Activated T-helper 17 cell treated with anti-CD3 and anti-CD28 coated beads, Interleukin-2, amount 50 U/mL, for 72 hours (primary cell): ENCODE measurements around the gene ISYNA1. TPM values are rescaled to one million over a fixed set of nuclear protein-coding genes. Genes with fewer than 3 reads are reported as not detected.

Experiments used
- ATAC-seq: fragments of 150-1000 bp; cut with Tn5 transposase; replicated peaks from 2 replicates; pipeline ENCODE4 v1.10.0; 2021; ENCODE audit warnings: mild to moderate bottlenecking, moderate library complexity
- H3K27ac Mint-ChIP-seq: one replicate; pipeline ENCODE4 v1.8.0; 2022; ENCODE audit warnings: mixed read lengths
- H3K27me3 Mint-ChIP-seq: one replicate; pipeline ENCODE4 v1.8.0; 2022; ENCODE audit warnings: mixed read lengths
- H3K36me3 Mint-ChIP-seq: one replicate; pipeline ENCODE4 v1.8.0; 2022; ENCODE audit warnings: low read depth, mild to moderate bottlenecking, mixed read lengths
- H3K4me1 Mint-ChIP-seq: one replicate; pipeline ENCODE4 v1.8.0; 2022; ENCODE audit warnings: mixed read lengths
- H3K4me3 Mint-ChIP-seq: one replicate; pipeline ENCODE4 v1.8.0; 2022; ENCODE audit warnings: mild to moderate bottlenecking, mixed read lengths
- H3K9me3 Mint-ChIP-seq: one replicate; pipeline ENCODE4 v1.8.0; 2022; ENCODE audit warnings: mixed read lengths
- total RNA-seq, 2 donors: library from RNA; stranded (reverse); gene quantifications; one replicate each; pipeline ENCODE4 v1.2.3, GENCODE V29; 2022

Gene ISYNA1
- total RNA-seq, 2 donors from 2014 or later, result 15.9 to 22.0 TPM

GRCh38 chr19:18425515-18426415 is 12.2 kb downstream of the ISYNA1 start:
- H3K4me1 Mint-ChIP-seq, result peaks cover 27% of the 10 kb centered on the region
- no peaks in the 10 kb centered on the region for H3K27me3 Mint-ChIP-seq
- H3K9me3 Mint-ChIP-seq, result no peaks in the 10 kb centered on the region
- peak overlapping the region; percentile 68 for H3K27ac Mint-ChIP-seq
- no peak for ATAC-seq
- H3K4me3 Mint-ChIP-seq, result no peak overlapping the region
- peaks cover 19% of the 10 kb centered on the region for H3K36me3 Mint-ChIP-seq

DNA sequence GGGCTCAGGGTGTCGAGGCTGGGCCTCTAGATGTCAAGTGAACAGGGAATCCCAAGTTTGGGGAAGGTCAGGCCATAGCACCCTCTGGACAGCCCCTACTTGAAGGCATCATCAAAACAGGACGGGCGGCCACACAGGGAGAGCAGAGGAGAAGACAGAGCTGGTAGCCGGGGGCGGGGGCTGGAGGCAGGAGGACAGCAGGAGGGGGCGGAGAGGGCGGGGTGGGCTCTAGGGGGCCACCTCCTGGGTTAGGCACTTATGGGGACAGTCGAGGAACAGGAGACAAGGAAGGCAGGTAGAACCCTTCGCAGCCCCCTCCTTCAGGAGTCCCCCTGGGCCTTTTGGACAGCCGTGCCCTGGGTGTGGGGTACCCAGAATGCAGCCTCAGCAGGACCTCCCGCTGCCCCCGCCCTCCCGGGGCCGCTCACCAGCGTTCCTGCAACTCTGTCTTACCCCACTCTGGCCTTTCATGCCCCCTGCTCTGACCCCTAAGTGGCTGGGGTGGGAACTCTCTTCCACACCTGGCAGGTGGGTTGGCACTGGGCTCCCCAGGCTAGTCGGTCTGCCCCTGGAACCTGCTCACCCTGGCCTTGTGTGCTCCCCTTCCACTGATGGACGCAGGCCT is 12.9 kb downstream of the ISYNA1 start:
- Mint-ChIP-seq H3K36me3 (peaks cover 25% of the 10 kb centered on the region), H3K27me3 (no peaks in the 10 kb centered on the region), H3K4me3 (no peak overlapping the region), H3K4me1 (peaks cover 31% of the 10 kb centered on the region), H3K9me3 (no peaks in the 10 kb centered on the region), H3K27ac (peak overlapping the region; percentile 68)
- no peak for ATAC-seq

DNA sequence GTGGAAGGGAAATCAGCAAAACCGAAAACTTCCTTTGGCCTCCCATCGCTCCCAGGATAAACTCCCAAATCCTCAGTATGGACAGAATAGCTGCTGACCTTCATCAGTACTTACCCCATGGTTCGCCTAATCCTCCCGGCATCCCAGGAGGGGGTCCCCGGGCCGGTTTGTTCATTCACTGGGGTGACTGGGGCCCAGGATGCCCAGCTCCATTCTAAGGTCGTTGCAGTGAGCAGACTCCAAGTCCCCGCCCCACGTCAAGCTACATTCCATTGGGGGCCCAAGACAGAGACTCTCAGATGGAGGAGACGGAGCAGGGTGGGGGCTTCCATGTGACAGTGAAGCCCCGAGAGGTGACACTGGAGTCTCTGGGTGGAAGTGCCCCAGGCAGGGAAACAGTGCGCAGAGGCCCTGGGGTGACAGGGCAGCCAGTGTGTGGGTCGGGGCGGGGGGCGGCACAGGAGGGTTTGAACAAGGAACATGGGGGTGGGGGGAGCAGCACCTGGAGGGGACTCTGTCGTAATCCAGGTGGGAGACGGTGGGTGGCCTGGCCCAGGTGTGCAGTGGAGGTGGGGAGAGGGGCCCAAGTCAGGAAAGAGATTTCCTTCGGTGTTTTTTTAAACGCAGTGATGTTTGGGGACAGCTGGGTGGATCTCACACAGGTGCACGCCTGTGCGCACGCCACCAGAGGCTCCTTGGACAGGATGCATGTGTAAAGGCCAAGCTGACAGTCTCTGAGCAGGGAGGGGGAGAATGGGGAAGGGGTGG is 13.6 kb downstream of the ISYNA1 start:
- peak overlapping the region; percentile 97 for H3K4me3 Mint-ChIP-seq
- ATAC-seq, result no peak
- no peaks in the 10 kb centered on the region for H3K27me3 Mint-ChIP-seq
- peak overlapping the region; percentile 56 for H3K27ac Mint-ChIP-seq
- no peaks in the 10 kb centered on the region for H3K9me3 Mint-ChIP-seq
- peaks cover 26% of the 10 kb centered on the region for H3K36me3 Mint-ChIP-seq
- H3K4me1 Mint-ChIP-seq, result peaks cover 32% of the 10 kb centered on the region

DNA sequence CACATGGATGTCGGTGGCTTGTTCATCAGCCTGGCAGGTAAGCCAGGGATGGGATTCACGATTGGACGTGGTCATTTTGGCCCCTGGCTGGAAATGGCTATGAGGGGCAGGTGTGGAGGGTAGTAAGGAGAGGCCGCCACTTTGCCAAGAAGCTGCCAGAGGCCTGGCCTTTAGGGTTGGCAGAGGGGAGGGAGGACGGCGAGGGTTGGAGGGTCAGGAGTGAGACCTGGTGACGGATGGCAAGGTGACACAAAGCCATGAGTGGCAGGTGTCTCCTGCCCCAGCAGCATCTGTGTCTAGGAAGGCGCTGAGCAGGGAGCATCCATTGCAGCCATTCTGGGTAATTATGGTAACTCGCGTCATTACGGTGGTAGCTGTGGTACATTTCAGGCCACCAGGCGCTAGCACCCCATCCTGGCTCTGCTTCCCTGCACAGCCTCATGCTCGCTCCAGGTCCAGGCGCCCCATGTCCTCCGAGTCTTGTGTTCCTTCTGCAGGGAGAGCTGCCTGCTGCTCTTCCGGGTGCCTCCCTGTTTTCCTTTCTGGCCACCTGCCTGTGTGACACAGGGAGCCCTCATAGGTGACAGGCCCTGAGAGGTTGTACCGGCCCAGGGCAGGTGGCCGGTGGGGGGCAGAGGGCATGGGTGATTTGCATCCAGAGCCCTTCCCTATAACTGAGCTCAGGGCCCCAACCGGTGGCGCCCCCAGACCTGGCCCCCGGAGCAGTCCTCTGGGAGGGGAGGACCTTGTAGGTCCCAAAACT is 14.5 kb downstream of the ISYNA1 start:
- Mint-ChIP-seq H3K36me3 (peaks cover 26% of the 10 kb centered on the region), H3K9me3 (no peaks in the 10 kb centered on the region), H3K4me3 (peak overlapping the region; percentile 97), H3K27me3 (no peaks in the 10 kb centered on the region), H3K4me1 (peaks cover 36% of the 10 kb centered on the region), H3K27ac (peak overlapping the region; percentile 95)
- ATAC-seq, result no peak

GRCh38 chr19:18422530-18423191 is 15.3 kb downstream of the ISYNA1 start:
- peak; percentile 34 for ATAC-seq
- H3K4me3 Mint-ChIP-seq, result peak overlapping the region; percentile 97
- no peaks in the 10 kb centered on the region for H3K9me3 Mint-ChIP-seq
- H3K36me3 Mint-ChIP-seq, result peaks cover 26% of the 10 kb centered on the region
- no peaks in the 10 kb centered on the region for H3K27me3 Mint-ChIP-seq
- peaks cover 38% of the 10 kb centered on the region for H3K4me1 Mint-ChIP-seq
- peak overlapping the region; percentile 95 for H3K27ac Mint-ChIP-seq

DNA sequence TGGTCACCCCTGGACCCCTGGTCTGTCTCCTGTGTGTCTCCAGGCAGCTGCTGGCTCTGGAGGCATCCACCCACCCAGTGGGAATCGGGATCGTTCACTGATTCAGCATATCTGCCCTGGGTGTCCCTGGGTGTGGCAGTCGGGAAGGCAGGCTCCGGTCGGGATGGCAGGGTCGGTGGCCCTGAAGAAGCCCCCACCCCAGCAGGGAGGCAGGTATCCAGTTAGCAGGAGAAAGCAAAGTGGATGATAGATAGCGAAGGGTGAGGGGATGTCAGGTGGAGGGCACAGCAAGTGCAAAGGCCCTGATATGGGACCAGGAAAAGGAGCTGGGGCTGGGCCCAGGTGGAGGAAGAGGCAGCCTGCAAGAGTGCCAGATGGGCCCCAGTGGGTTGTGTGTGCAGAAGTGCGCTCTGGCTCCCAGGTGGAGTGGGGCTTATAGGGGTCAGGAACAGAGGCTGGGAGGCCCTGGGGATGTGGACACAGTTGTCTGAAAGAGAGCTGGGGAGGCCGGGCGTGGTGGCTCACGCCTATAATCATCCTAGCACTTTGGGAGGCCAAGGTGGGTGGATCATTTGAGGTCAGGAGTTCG is 16.5 kb downstream of the ISYNA1 start:
- peaks cover 38% of the 10 kb centered on the region for H3K4me1 Mint-ChIP-seq
- ATAC-seq, result no peak
- H3K9me3 Mint-ChIP-seq, result no peaks in the 10 kb centered on the region
- H3K27me3 Mint-ChIP-seq, result no peaks in the 10 kb centered on the region
- H3K36me3 Mint-ChIP-seq, result peaks cover 26% of the 10 kb centered on the region
- peak overlapping the region; percentile 97 for H3K4me3 Mint-ChIP-seq
- peak overlapping the region; percentile 95 for H3K27ac Mint-ChIP-seq

GRCh38 chr19:18420930-18421329 is 17.0 kb downstream of the ISYNA1 start:
- Mint-ChIP-seq H3K9me3 (no peaks in the 10 kb centered on the region), H3K36me3 (peaks cover 26% of the 10 kb centered on the region), H3K4me1 (peaks cover 37% of the 10 kb centered on the region), H3K4me3 (peak overlapping the region; percentile 97), H3K27ac (peak overlapping the region; percentile 95), H3K27me3 (no peaks in the 10 kb centered on the region)
- ATAC-seq, result no peak

DNA sequence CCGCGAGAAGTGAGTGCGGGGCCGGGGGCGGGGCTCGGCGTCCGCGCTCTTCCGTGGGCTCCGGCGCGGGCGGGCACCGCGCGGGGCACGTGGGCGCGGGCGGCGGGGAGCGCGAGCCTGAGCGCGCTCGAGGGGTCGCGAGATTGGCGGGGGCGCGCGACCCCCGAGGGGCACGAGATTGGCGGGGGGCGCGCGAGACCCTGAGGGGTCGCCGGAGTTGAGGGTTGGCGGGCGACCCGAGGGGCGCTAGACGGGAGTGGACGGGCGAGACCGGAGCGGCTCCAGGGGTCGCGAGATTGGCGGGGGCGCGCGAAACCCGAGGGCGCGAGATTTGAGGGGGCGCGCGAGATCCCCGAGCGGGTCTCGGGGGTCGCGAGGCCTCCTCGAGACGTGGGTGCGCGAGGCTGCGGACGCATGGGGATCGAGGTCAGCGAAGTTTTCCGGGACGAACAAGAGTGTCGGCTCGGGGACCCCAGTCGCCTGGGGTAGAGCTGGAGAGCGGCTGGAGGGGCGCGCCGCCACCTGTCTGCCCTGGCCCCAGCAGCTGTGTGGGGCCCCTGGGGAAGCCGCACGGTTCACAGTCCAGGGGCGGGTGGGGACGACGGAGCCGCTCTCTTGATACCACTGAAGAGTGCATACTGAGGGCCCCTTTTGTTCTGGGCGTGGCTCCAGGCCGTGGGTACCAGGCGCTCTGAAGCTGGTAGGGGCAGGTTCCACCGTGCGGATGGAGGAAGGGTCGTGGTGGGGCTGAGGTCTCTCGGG is 18.1 kb downstream of the ISYNA1 start:
- Mint-ChIP-seq H3K36me3 (peaks cover 26% of the 10 kb centered on the region), H3K27me3 (no peaks in the 10 kb centered on the region), H3K4me3 (peak overlapping the region; percentile 97), H3K27ac (peak overlapping the region; percentile 95), H3K4me1 (peaks cover 31% of the 10 kb centered on the region), H3K9me3 (no peaks in the 10 kb centered on the region)
- ATAC-seq, result peak; percentile 55

DNA sequence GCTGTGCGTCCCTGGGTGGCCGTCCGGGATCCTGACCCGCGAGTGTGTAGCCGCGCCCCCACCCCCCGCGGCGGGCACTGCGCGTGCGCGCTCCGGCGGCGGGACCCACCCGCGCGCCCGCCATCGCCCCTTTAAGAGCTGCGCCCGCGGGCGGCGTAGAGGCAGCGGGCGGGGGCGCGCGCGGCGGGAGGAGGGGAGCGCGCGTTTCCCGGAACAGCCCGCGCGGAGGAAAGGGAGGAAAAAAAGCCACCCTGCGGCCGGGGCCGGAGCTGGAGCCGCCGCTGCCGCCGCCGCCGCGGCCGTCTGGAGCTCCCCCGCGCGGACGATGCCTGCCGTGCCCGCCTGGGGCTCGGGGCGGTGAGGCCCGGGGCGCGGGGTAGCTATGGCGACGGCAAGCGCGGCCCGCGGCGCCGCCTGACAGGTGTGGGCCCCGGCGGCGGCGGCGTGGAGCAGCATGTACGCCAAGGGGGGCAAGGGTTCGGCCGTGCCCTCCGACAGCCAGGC is 18.7 kb downstream of the ISYNA1 start, which contains the start of gene SSBP4:
Gene SSBP4 (plus strand): TSS at position 204 of the 504 bp plus-strand sequence. CDS start 251 bp downstream, at position 455.
- Mint-ChIP-seq H3K36me3 (peaks cover 26% of the 10 kb centered on the region), H3K4me3 (peak within 1 kb of the TSS; percentile 97), H3K9me3 (no peaks in the 10 kb centered on the region), H3K4me1 (peaks cover 31% of the 10 kb centered on the region), H3K27me3 (no peaks in the 10 kb centered on the region), H3K27ac (peak within 1 kb of the TSS; percentile 95)
- ATAC-seq, result peak; percentile 57

- peak; percentile 16 for ATAC-seq
- Mint-ChIP-seq H3K27me3 (no peaks in the 10 kb centered on the region), H3K36me3 (peaks cover 26% of the 10 kb centered on the region), H3K4me3 (peak overlapping the region; percentile 83), H3K4me1 (peaks cover 31% of the 10 kb centered on the region), H3K9me3 (no peaks in the 10 kb centered on the region), H3K27ac (peak overlapping the region; percentile 78)
These were observed 19.3 kb downstream of the ISYNA1 start for GRCh38 chr19:18418483-18419194.

DNA sequence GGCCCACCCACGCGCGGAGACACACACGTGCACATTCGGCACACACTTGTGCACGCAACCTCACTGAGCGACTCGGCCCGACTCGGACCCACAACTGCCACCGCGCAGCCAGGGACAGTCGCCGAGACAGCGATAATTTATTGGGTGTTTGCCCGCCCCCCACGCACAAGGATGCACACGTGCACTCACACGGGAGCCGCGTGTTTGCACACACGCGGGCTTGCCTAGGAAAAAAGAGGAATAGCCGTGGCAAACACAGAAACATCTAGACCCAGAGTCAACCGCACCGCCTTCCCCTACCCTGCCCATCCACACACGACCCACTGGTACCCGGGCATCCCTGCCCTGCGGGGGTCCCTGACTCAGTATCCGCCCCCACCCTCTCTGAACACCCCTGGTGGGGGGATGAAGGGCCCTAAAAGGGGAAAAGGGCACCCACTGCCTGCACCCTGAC is 19.9 kb downstream of the ISYNA1 start:
- Mint-ChIP-seq H3K36me3 (peaks cover 23% of the 10 kb centered on the region), H3K27me3 (no peaks in the 10 kb centered on the region), H3K4me3 (peak overlapping the region; percentile 83), H3K27ac (peak overlapping the region; percentile 78), H3K9me3 (no peaks in the 10 kb centered on the region), H3K4me1 (peaks cover 29% of the 10 kb centered on the region)
- no peak for ATAC-seq
